DND-41 (cell line): ENCODE data around the gene MSGN1.

ENCODE experiments used
- ATAC-seq: fragments of 200-7000 bp; cut with Tn5 transposase; 3 replicates; pipeline ENCODE4 v1.9.1; 2021; ENCODE audit warnings: low read depth; ENCODE audit not compliant: insufficient read depth
- DNase-seq: peaks from one replicate; pipeline ENCODE4 v3.0.0-alpha.2; 2020
- H2AFZ ChIP-seq: 2 replicates; pipeline ENCODE4 v1.6.0; 2012; ENCODE audit warnings: low read depth, low read length
- H3K27ac ChIP-seq: 2 replicates; pipeline ENCODE4 v1.5.1; 2012; ENCODE audit warnings: low read length, inconsistent platforms
- H3K27me3 ChIP-seq: fragments of 200-600 bp; sonication (generic); 2 replicates; pipeline ENCODE4 v1.6.0; 2012; ENCODE audit warnings: low read length, mild to moderate bottlenecking, inconsistent platforms; ENCODE audit not compliant: insufficient read depth, poor library complexity
- H3K36me3 ChIP-seq: 2 replicates; pipeline ENCODE4 v1.5.1; 2012; ENCODE audit warnings: low read length, inconsistent platforms; ENCODE audit not compliant: insufficient read depth
- H3K4me1 ChIP-seq: 2 replicates; pipeline ENCODE4 v1.5.1; 2012; ENCODE audit warnings: mild to moderate bottlenecking, low read length; ENCODE audit not compliant: insufficient read depth
- H3K4me2 ChIP-seq: 2 replicates; pipeline ENCODE4 v1.6.0; 2012; ENCODE audit warnings: mild to moderate bottlenecking, moderate library complexity, low read length, inconsistent platforms; ENCODE audit not compliant: insufficient read depth
- H3K4me3 ChIP-seq, 2 experiments: fragments of 200-600 bp in 1 of 2; shearing (Covaris generic) in 1 of 2; 2 replicates each; pipeline ENCODE4 v1.5.1; 2012 to 2016; ENCODE audit warnings: inconsistent platforms in 2 of 2, low read length in 2 of 2, mild to moderate bottlenecking in 2 of 2, low read depth in 1 of 2, moderate library complexity in 1 of 2
- H3K79me2 ChIP-seq: 2 replicates; pipeline ENCODE4 v1.6.0; 2012; ENCODE audit warnings: low read length, inconsistent platforms; ENCODE audit not compliant: insufficient read depth
- H3K9ac ChIP-seq: 2 replicates; pipeline ENCODE4 v1.6.0; 2012; ENCODE audit warnings: low read depth, mild to moderate bottlenecking, inconsistent platforms, low read length, moderate library complexity
- H3K9me3 ChIP-seq: 2 replicates; pipeline ENCODE4 v1.5.1; 2012; ENCODE audit warnings: low read length, moderate library complexity, mild to moderate bottlenecking, inconsistent platforms; ENCODE audit not compliant: insufficient read depth, severe bottlenecking
- H4K20me1 ChIP-seq: 2 replicates; pipeline ENCODE4 v1.6.0; 2012; ENCODE audit warnings: low read length; ENCODE audit not compliant: insufficient read depth
- CTCF ChIP-seq: IDR thresholded peaks from 2 replicates; pipeline ENCODE4 v1.5.1; 2012; ENCODE audit warnings: borderline replicate concordance, low read length, moderate library complexity, mild to moderate bottlenecking; ENCODE audit not compliant: poor library complexity, severe bottlenecking; ENCODE audit errors: extremely low read depth
- EZH2 ChIP-seq: IDR thresholded peaks from 3 replicates; pipeline ENCODE4 v1.6.1; 2012; ENCODE audit warnings: borderline replicate concordance, low read depth, mild to moderate bottlenecking, moderate library complexity, low read length, inconsistent platforms; ENCODE audit not compliant: severe bottlenecking

MSGN1 gene

GRCh38 chr2:17853799-17854198, 37.5 kb downstream of the MSGN1 start:
- Histone ChIP-seq H2AFZ (no peak overlapping the region), H4K20me1 (no peaks in the 10 kb centered on the region), H3K4me2 (no peak overlapping the region), H3K9ac (no peak overlapping the region), H3K27me3 (peaks cover 10% of the 10 kb centered on the region), H3K4me1 (no peaks in the 10 kb centered on the region), H3K4me3 (no peak overlapping the region), H3K9me3 (no peaks in the 10 kb centered on the region), H3K27ac (no peak overlapping the region), H3K36me3 (no peaks in the 10 kb centered on the region), H3K79me2 (no peaks in the 10 kb centered on the region)
- no peak for ATAC-seq
- no peak for TF ChIP-seq EZH2
- TF ChIP-seq CTCF = no peak
- DNase-seq = no peak

- no peaks in the 10 kb centered on the region for H4K20me1 ChIP-seq
- no peaks in the 10 kb centered on the region for H3K79me2 ChIP-seq
- DNase-seq (no peak), ATAC-seq (no peak)
- H2AFZ ChIP-seq = no peak overlapping the region
- no peak overlapping the region for H3K27ac ChIP-seq
- H3K4me2 ChIP-seq = no peak overlapping the region
- H3K9ac ChIP-seq = no peak overlapping the region
- no peaks in the 10 kb centered on the region for H3K9me3 ChIP-seq
- H3K4me1 ChIP-seq = no peaks in the 10 kb centered on the region
- no peak for TF ChIP-seq CTCF
- no peaks in the 10 kb centered on the region for H3K36me3 ChIP-seq
- H3K4me3 ChIP-seq = no peak overlapping the region
- H3K27me3 ChIP-seq = peaks cover 10% of the 10 kb centered on the region
Measured at GRCh38 chr2:17857021-17857420, 40.8 kb downstream of the MSGN1 start.

- no peak for TF ChIP-seq EZH2
- TF ChIP-seq CTCF = no peak
- Histone ChIP-seq H3K4me2 (no peak overlapping the region), H3K9ac (no peak overlapping the region), H3K4me3 (no peak overlapping the region), H3K4me1 (no peaks in the 10 kb centered on the region), H4K20me1 (no peaks in the 10 kb centered on the region), H3K27ac (no peak overlapping the region), H3K9me3 (no peaks in the 10 kb centered on the region), H3K27me3 (peaks cover 10% of the 10 kb centered on the region), H2AFZ (no peak overlapping the region), H3K79me2 (no peaks in the 10 kb centered on the region), H3K36me3 (no peaks in the 10 kb centered on the region)
- ATAC-seq (no peak), DNase-seq (no peak)
Measured at GRCh38 chr2:17858064-17858463, 41.8 kb downstream of the MSGN1 start.

GRCh38 chr2:17863539-17863938, 47.3 kb downstream of the MSGN1 start:
- Histone ChIP-seq H3K79me2 (no peaks in the 10 kb centered on the region), H3K4me1 (no peaks in the 10 kb centered on the region), H2AFZ (no peak overlapping the region), H3K9me3 (no peaks in the 10 kb centered on the region), H3K36me3 (no peaks in the 10 kb centered on the region), H3K4me3 (no peak overlapping the region), H4K20me1 (no peaks in the 10 kb centered on the region), H3K27ac (no peak overlapping the region), H3K27me3 (no peaks in the 10 kb centered on the region), H3K4me2 (no peak overlapping the region), H3K9ac (no peak overlapping the region)
- no peak for DNase-seq
- ATAC-seq = no peak
- TF ChIP-seq EZH2 (no peak), CTCF (no peak)
